CD4-positive, alpha-beta T cell (primary cell): ENCODE results near the gene EDA2R. TPM values are rescaled to one million over a fixed set of nuclear protein-coding genes. Genes with fewer than 3 reads are reported as not detected.
A peak's percentile ranks its signal among the peaks of the same experiment; 100 is the strongest.

Experiments
- ATAC-seq: fragments of 200-7000 bp; cut with Tn5 transposase; one replicate; pipeline ENCODE4 v1.10.0; 2022; ENCODE audit warnings: mild to moderate bottlenecking; ENCODE audit not compliant: poor library complexity
- CTCF ChIA-PET: fragments of 350-600 bp; sonication (Branson Sonifier 250); formaldehyde crosslinking; loops from one replicate; lab custom pipeline; 2021; ENCODE audit warnings: antibody characterized with exemption, inconsistent platforms; lab: Charles Lee
- POLR2A ChIA-PET: fragments of 350-600 bp; sonication (Branson Sonifier 250); formaldehyde crosslinking; loops from one replicate; lab custom pipeline; 2021; ENCODE audit warnings: antibody characterized with exemption, inconsistent platforms; lab: Charles Lee
- DNase-seq, 14 experiments: peaks; one replicate each; pipeline ENCODE4 v3.0.0-alpha.2; 2013 to 2020; ENCODE audit warnings: mixed read lengths in 2 of 14
- H3K27ac ChIP-seq, 2 donors: one replicate each; pipeline versions ENCODE4 v1.5.1 to v1.7.0; 2013; ENCODE audit warnings: low read length in 2 of 2, low read depth in 1 of 2, mild to moderate bottlenecking in 1 of 2
- H3K27me3 ChIP-seq, 2 experiments: 1 replicate in 1 of 2; 2 replicates in 1 of 2; pipeline versions ENCODE4 v1.6.1 to v1.7.0; 2013; ENCODE audit warnings: low read length in 2 of 2, control low read depth in 1 of 2, mild to moderate bottlenecking in 1 of 2, moderate library complexity in 1 of 2; ENCODE audit not compliant: insufficient read depth in 2 of 2, control insufficient read depth in 1 of 2
- H3K36me3 ChIP-seq: one replicate; pipeline ENCODE4 v1.6.1; 2013; ENCODE audit warnings: low read length, control low read depth; ENCODE audit not compliant: insufficient read depth
- H3K4me1 ChIP-seq: one replicate; pipeline ENCODE4 v1.6.1; 2013; ENCODE audit warnings: low read length, control low read depth; ENCODE audit not compliant: insufficient read depth
- H3K4me3 ChIP-seq: one replicate; pipeline ENCODE4 v1.5.1; 2013; ENCODE audit warnings: mild to moderate bottlenecking, low read length, moderate library complexity
- H3K9me3 ChIP-seq, 2 experiments: 1 replicate in 1 of 2; 2 replicates in 1 of 2; pipeline versions ENCODE4 v1.6.1 to v1.7.0; 2013; ENCODE audit warnings: low read length in 2 of 2, mild to moderate bottlenecking in 2 of 2, control low read depth in 1 of 2, moderate library complexity in 1 of 2; ENCODE audit not compliant: control insufficient read depth in 1 of 2, insufficient read depth in 1 of 2
- H3K27ac Mint-ChIP-seq: one replicate; pipeline ENCODE4 v1.8.0; 2020; ENCODE audit warnings: mixed read lengths
- H3K27me3 Mint-ChIP-seq: one replicate; pipeline ENCODE4 v1.8.0; 2021; ENCODE audit warnings: mixed read lengths
- H3K36me3 Mint-ChIP-seq: one replicate; pipeline ENCODE4 v1.8.0; 2021; ENCODE audit warnings: low read depth, mixed read lengths
- H3K4me1 Mint-ChIP-seq: one replicate; pipeline ENCODE4 v1.8.0; 2021; ENCODE audit warnings: low read depth, mixed read lengths
- H3K4me3 Mint-ChIP-seq: one replicate; pipeline ENCODE4 v1.8.0; 2020; ENCODE audit warnings: mild to moderate bottlenecking, mixed read lengths
- H3K9me3 Mint-ChIP-seq: one replicate; pipeline ENCODE4 v1.8.0; 2020; ENCODE audit warnings: mixed read lengths
- CTCF ChIP-seq: fragments of 200-600 bp; IDR thresholded peaks from one replicate; pipeline ENCODE4 v1.8.0; 2022; ENCODE audit warnings: antibody characterized with exemption, mild to moderate bottlenecking
- intact Hi-C, 2 experiments: fragments of 100-400 bp; cut with DNase I in 1 of 2; cut with micrococcal nuclease in 1 of 2; formaldehyde crosslinking; loops; one replicate each; pipeline versions ENCODE4 v1.15.1 to v1.9.0; 2023 to 2025; cut with DNase I, micrococcal nuclease
- total RNA-seq, 174 experiments: library from RNA in 2 of 174; stranded (reverse) in 2 of 174; gene quantifications; one replicate each; pipeline ENCODE4 v1.2.3 and lab custom pipeline; 2021 to 2026

Gene EDA2R
- total RNA-seq, 2 experiments from 2014 or later: 0.17 TPM; not detected in 1

- CTCF ChIA-PET: no interaction called here
- H3K9me3 Mint-ChIP-seq: no peaks in the 10 kb centered on the region
- no peaks in the 10 kb centered on the region for H3K4me1 Mint-ChIP-seq
- no peak overlapping the region for H3K27ac ChIP-seq
- H3K27me3 Mint-ChIP-seq: no peaks in the 10 kb centered on the region
- H3K36me3 ChIP-seq: no peaks in the 10 kb centered on the region
- H3K27ac Mint-ChIP-seq: no peak overlapping the region
- H3K4me1 ChIP-seq: no peaks in the 10 kb centered on the region
- H3K9me3 ChIP-seq: no peaks in the 10 kb centered on the region
- no peak for TF ChIP-seq CTCF
- intact Hi-C loops: no loop called here
- DNase-seq (peak in 1 of 14 experiments; percentile 21), ATAC-seq (no peak)
- POLR2A ChIA-PET: no interaction called here
- no peak overlapping the region for H3K4me3 Mint-ChIP-seq
- no peak overlapping the region for H3K4me3 ChIP-seq
- no peaks in the 10 kb centered on the region for H3K36me3 Mint-ChIP-seq
- no peaks in the 10 kb centered on the region for H3K27me3 ChIP-seq
Observed at GRCh38 chrX:66625525-66625924, 13.4 kb downstream of the EDA2R start.

GRCh38 chrX:66622209-66622608, 16.7 kb downstream of the EDA2R start:
- Histone ChIP-seq H3K36me3 (no peaks in the 10 kb centered on the region), H3K4me1 (no peaks in the 10 kb centered on the region), H3K9me3 (no peaks in the 10 kb centered on the region), H3K27me3 (no peaks in the 10 kb centered on the region), H3K4me3 (no peak overlapping the region), H3K27ac (no peak overlapping the region)
- Mint-ChIP-seq H3K27me3 (no peaks in the 10 kb centered on the region), H3K4me1 (no peaks in the 10 kb centered on the region), H3K9me3 (no peaks in the 10 kb centered on the region), H3K36me3 (no peaks in the 10 kb centered on the region), H3K4me3 (no peak overlapping the region), H3K27ac (no peak overlapping the region)
- CTCF ChIA-PET: no interaction called here
- ATAC-seq: no peak
- no peak for TF ChIP-seq CTCF
- POLR2A ChIA-PET: no interaction called here
- intact Hi-C loops: no loop called here
- DNase-seq: no peak

GRCh38 chrX:66616944-66617343, 21.9 kb downstream of the EDA2R start:
- Mint-ChIP-seq H3K27me3 (no peaks in the 10 kb centered on the region), H3K4me3 (no peak overlapping the region), H3K36me3 (no peaks in the 10 kb centered on the region), H3K4me1 (no peaks in the 10 kb centered on the region), H3K9me3 (no peaks in the 10 kb centered on the region), H3K27ac (no peak overlapping the region)
- POLR2A ChIA-PET: no interaction called here
- no peaks in the 10 kb centered on the region for H3K4me1 ChIP-seq
- H3K4me3 ChIP-seq: no peak overlapping the region
- ATAC-seq (no peak), DNase-seq (no peak)
- no peak overlapping the region for H3K27ac ChIP-seq
- H3K9me3 ChIP-seq: no peaks in the 10 kb centered on the region
- H3K27me3 ChIP-seq: no peaks in the 10 kb centered on the region
- CTCF ChIA-PET: no interaction called here
- TF ChIP-seq CTCF: no peak
- no peaks in the 10 kb centered on the region for H3K36me3 ChIP-seq
- intact Hi-C loops: no loop called here
